Neuronal stem cell (in vitro differentiated cells): Measurements from ENCODE around the gene MTA1.

Experiments
- DNase-seq: peaks from one replicate; pipeline ENCODE4 v3.0.0-alpha.2; 2013; ENCODE audit warnings: low spot score
- H2AFZ ChIP-seq: one replicate; pipeline ENCODE4 v1.6.1; 2013; ENCODE audit warnings: mild to moderate bottlenecking, low read length, inconsistent platforms
- H2AK5ac ChIP-seq: 2 replicates; pipeline ENCODE4 v1.6.1; 2013; ENCODE audit warnings: low read depth, mild to moderate bottlenecking, inconsistent platforms, low read length, moderate library complexity, mixed read lengths
- H2BK120ac ChIP-seq: 2 replicates; pipeline ENCODE4 v1.6.1; 2013; ENCODE audit warnings: low read depth, mild to moderate bottlenecking, inconsistent platforms, low read length, moderate library complexity, mixed read lengths
- H2BK12ac ChIP-seq: one replicate; pipeline ENCODE4 v1.6.1; 2013; ENCODE audit warnings: low read length, inconsistent platforms
- H2BK15ac ChIP-seq: 2 replicates; pipeline ENCODE4 v1.6.1; 2013; ENCODE audit warnings: mild to moderate bottlenecking, low read length, inconsistent platforms, mixed read lengths
- H2BK5ac ChIP-seq: one replicate; pipeline ENCODE4 v1.6.1; 2013; ENCODE audit warnings: inconsistent platforms, mild to moderate bottlenecking, low read length, moderate library complexity
- H3K14ac ChIP-seq: one replicate; pipeline ENCODE4 v1.6.1; 2013; ENCODE audit warnings: low read length, inconsistent platforms
- H3K18ac ChIP-seq: 2 replicates; pipeline ENCODE4 v1.6.1; 2013; ENCODE audit warnings: low read length, inconsistent platforms
- H3K23ac ChIP-seq: 2 replicates; pipeline ENCODE4 v1.6.1; 2013; ENCODE audit warnings: low read depth, mild to moderate bottlenecking, mixed read lengths, low read length, inconsistent platforms; ENCODE audit not compliant: poor library complexity
- H3K27ac ChIP-seq: replicated peaks from 3 replicates; pipeline ENCODE4 v1.5.1; 2013; ENCODE audit warnings: low read length, inconsistent platforms
- H3K27me3 ChIP-seq, 3 experiments: 2 replicates each; pipeline ENCODE4 v1.6.1; 2013; ENCODE audit warnings: low read length in 3 of 3, mild to moderate bottlenecking in 2 of 3, inconsistent platforms in 1 of 3, low read depth in 1 of 3, mixed read lengths in 1 of 3, moderate library complexity in 1 of 3; ENCODE audit not compliant: control insufficient read depth in 3 of 3, insufficient read depth in 3 of 3
- H3K36me3 ChIP-seq, 2 donors: replicated peaks in 1 of 2; 2 replicates each; pipeline ENCODE4 v1.6.1; 2013; ENCODE audit warnings: low read length in 2 of 2; ENCODE audit not compliant: control insufficient read depth in 2 of 2, insufficient read depth in 2 of 2
- H3K4ac ChIP-seq: 2 replicates; pipeline ENCODE4 v1.6.1; 2013; ENCODE audit warnings: inconsistent platforms, mild to moderate bottlenecking, low read length, moderate library complexity
- H3K4me1 ChIP-seq, 2 donors: 1 replicate in 1 of 2; 2 replicates in 1 of 2; pipeline ENCODE4 v1.6.1; 2013; ENCODE audit warnings: low read length in 2 of 2, low read depth in 1 of 2; ENCODE audit not compliant: control insufficient read depth in 2 of 2, insufficient read depth in 1 of 2
- H3K4me2 ChIP-seq: one replicate; pipeline ENCODE4 v1.6.1; 2013; ENCODE audit warnings: mild to moderate bottlenecking, low read length, inconsistent platforms; ENCODE audit not compliant: insufficient read depth, poor library complexity, severe bottlenecking
- H3K4me3 ChIP-seq, 2 donors: 2 replicates each; pipeline ENCODE4 v1.5.1; 2013; ENCODE audit warnings: low read length in 2 of 2, mild to moderate bottlenecking in 2 of 2, inconsistent platforms in 1 of 2, moderate library complexity in 1 of 2
- H3K79me1 ChIP-seq: one replicate; pipeline ENCODE4 v1.6.1; 2013; ENCODE audit warnings: low read depth, mild to moderate bottlenecking, inconsistent platforms, low read length, moderate library complexity
- H3K9ac ChIP-seq: one replicate; pipeline ENCODE4 v1.6.1; 2013; ENCODE audit warnings: mild to moderate bottlenecking, low read depth, low read length, inconsistent platforms; ENCODE audit not compliant: poor library complexity
- H3K9me3 ChIP-seq, 2 donors: replicated peaks in 1 of 2; 2 replicates each; pipeline versions ENCODE3 to v1.6.1; 2013; ENCODE audit warnings: low read length in 2 of 2, mild to moderate bottlenecking in 2 of 2, inconsistent platforms in 1 of 2, low read depth in 1 of 2, mixed read lengths in 1 of 2, moderate library complexity in 1 of 2; ENCODE audit not compliant: control insufficient read depth in 2 of 2, insufficient read depth in 1 of 2
- H4K8ac ChIP-seq: one replicate; pipeline ENCODE4 v1.6.1; 2013; ENCODE audit warnings: low read depth, mild to moderate bottlenecking, inconsistent platforms, low read length, moderate library complexity
- H4K91ac ChIP-seq: one replicate; pipeline ENCODE4 v1.6.1; 2013; ENCODE audit warnings: low read length, low read depth, mild to moderate bottlenecking, inconsistent platforms; ENCODE audit not compliant: poor library complexity
- WGBS, 2 donors: extraction: QIAGEN DNeasy Blood & Tissue Kit; methylation state at CpG; one replicate each; pipeline ENCODE4 v1.1.7; 2013; ENCODE audit warnings: missing lambda C conversion rate in 2 of 2, mixed read lengths in 1 of 2; ENCODE audit not compliant: insufficient read length in 2 of 2, insufficient replicate concordance in 1 of 2; ENCODE audit errors: extremely low coverage in 2 of 2; 5-methylcytosine and 5-hydroxymethylcytosine counted together

Gene MTA1

GRCh38 chr14:105456736-105457617 is 37.4 kb downstream of the MTA1 start:
- Histone ChIP-seq H3K4me3 (no peak overlapping the region), H2AFZ (no peak overlapping the region)

GRCh38 chr14:105458010-105458409 is 38.4 kb downstream of the MTA1 start:
- peaks cover 51 to 75% of the 10 kb centered on the region in 2 donors for H3K36me3 ChIP-seq
- H2BK120ac ChIP-seq, result no peak overlapping the region
- no peak overlapping the region for H4K91ac ChIP-seq
- H2BK15ac ChIP-seq, result no peak overlapping the region
- peaks cover 23% of the 10 kb centered on the region for H3K79me1 ChIP-seq
- peaks cover 0 to 2% of the 10 kb centered on the region in 2 donors for H3K4me1 ChIP-seq
- H4K8ac ChIP-seq, result no peak overlapping the region
- no peak overlapping the region for H3K9ac ChIP-seq
- H2AK5ac ChIP-seq, result no peak overlapping the region
- H3K4ac ChIP-seq, result no peak overlapping the region
- no peak overlapping the region for H3K27ac ChIP-seq
- H3K4me2 ChIP-seq, result no peak overlapping the region
- no peak for DNase-seq
- H2AFZ ChIP-seq, result no peak overlapping the region
- H3K4me3 ChIP-seq, result no peak overlapping the region
- no peaks in the 10 kb centered on the region for H3K27me3 ChIP-seq
- no peak overlapping the region for H2BK12ac ChIP-seq
- H2BK5ac ChIP-seq, result peak overlapping the region; percentile 24
- WGBS, 2 donors, result no CpG with 5 or more reads among the region's 18 CpGs
- H3K14ac ChIP-seq, result no peak overlapping the region
- H3K23ac ChIP-seq, result no peak overlapping the region
- H3K18ac ChIP-seq, result peak overlapping the region; percentile 11
- peaks cover 0 to 2% of the 10 kb centered on the region in 2 donors for H3K9me3 ChIP-seq

More at GRCh38 chr14:105456736-105457617, 37.4 kb downstream of the MTA1 start:
- no CpG with 5 or more reads among the region's 22 CpGs for WGBS, 2 donors
- Histone ChIP-seq H3K36me3 (peaks cover 56 to 82% of the 10 kb centered on the region in 2 donors), H3K4ac (no peak overlapping the region), H3K27me3 (no peaks in the 10 kb centered on the region), H3K9me3 (no peaks in the 10 kb centered on the region), H2BK120ac (no peak overlapping the region), H2BK12ac (no peak overlapping the region), H3K18ac (no peak overlapping the region), H3K14ac (no peak overlapping the region), H3K27ac (no peak overlapping the region), H4K91ac (no peak overlapping the region), H3K9ac (peak overlapping the region; percentile 44), H3K4me1 (no peaks in the 10 kb centered on the region), H3K4me2 (no peak overlapping the region), H2BK15ac (no peak overlapping the region), H3K79me1 (peaks cover 25% of the 10 kb centered on the region), H3K23ac (peak overlapping the region; percentile 3), H2BK5ac (no peak overlapping the region), H4K8ac (peak overlapping the region; percentile 65), H2AK5ac (no peak overlapping the region)
- no peak for DNase-seq

GRCh38 chr14:105458571-105458970 is 38.9 kb downstream of the MTA1 start:
- no peaks in the 10 kb centered on the region for H3K27me3 ChIP-seq
- peaks cover 0 to 5% of the 10 kb centered on the region in 2 donors for H3K4me1 ChIP-seq
- H2BK15ac ChIP-seq, result no peak overlapping the region
- no peak overlapping the region for H3K18ac ChIP-seq
- H2AK5ac ChIP-seq, result no peak overlapping the region
- no peak overlapping the region for H3K14ac ChIP-seq
- H3K27ac ChIP-seq, result no peak overlapping the region
- H3K23ac ChIP-seq, result no peak overlapping the region
- H3K9ac ChIP-seq, result no peak overlapping the region
- no CpG with 5 or more reads among the region's 14 CpGs for WGBS, 2 donors
- no peak overlapping the region for H3K4ac ChIP-seq
- no peak overlapping the region for H2BK120ac ChIP-seq
- no peak overlapping the region for H2BK5ac ChIP-seq
- H4K91ac ChIP-seq, result no peak overlapping the region
- no peak overlapping the region for H3K4me2 ChIP-seq
- H3K79me1 ChIP-seq, result peaks cover 23% of the 10 kb centered on the region
- no peak for DNase-seq
- peaks cover 52 to 77% of the 10 kb centered on the region in 2 donors for H3K36me3 ChIP-seq
- no peak overlapping the region for H2AFZ ChIP-seq
- no peak overlapping the region for H4K8ac ChIP-seq
- H3K4me3 ChIP-seq, result no peak overlapping the region
- no peak overlapping the region for H2BK12ac ChIP-seq
- H3K9me3 ChIP-seq, result peaks cover 0 to 2% of the 10 kb centered on the region in 2 donors

- Histone ChIP-seq H3K9me3 (peaks cover 0 to 2% of the 10 kb centered on the region in 2 donors), H4K8ac (no peak overlapping the region), H4K91ac (no peak overlapping the region), H2AK5ac (no peak overlapping the region), H2BK5ac (no peak overlapping the region), H3K27me3 (no peaks in the 10 kb centered on the region), H3K23ac (no peak overlapping the region), H3K36me3 (peaks cover 56 to 78% of the 10 kb centered on the region in 2 donors), H2BK15ac (no peak overlapping the region), H3K4me2 (no peak overlapping the region), H2AFZ (no peak overlapping the region), H3K9ac (no peak overlapping the region), H3K4ac (peak overlapping the region; percentile 53), H3K4me1 (peaks cover 0 to 5% of the 10 kb centered on the region in 2 donors), H3K4me3 (no peak overlapping the region), H3K27ac (no peak overlapping the region), H3K18ac (no peak overlapping the region), H3K79me1 (peaks cover 23% of the 10 kb centered on the region), H2BK120ac (no peak overlapping the region), H2BK12ac (no peak overlapping the region), H3K14ac (no peak overlapping the region)
- no peak for DNase-seq
- WGBS, 2 donors, result no CpG with 5 or more reads among the region's 17 CpGs
Measured at GRCh38 chr14:105460116-105460515, 40.5 kb downstream of the MTA1 start.
